Fibroblast of lung (primary cell): ENCODE results near the gene PCSK5. TPM values are rescaled to one million over a fixed set of nuclear protein-coding genes. Genes with fewer than 3 reads are reported as not detected.

Source experiments
- DNase-seq, 2 donors: peaks; one replicate each; pipeline versions ENCODE4 v3.0.0 to v3.0.0-alpha.2; 2010; ENCODE audit warnings: low read depth in 2 of 2
- H2AFZ ChIP-seq: 2 replicates; pipeline ENCODE4 v1.5.1; 2012; ENCODE audit warnings: low read length, control low read depth, inconsistent platforms
- H3K27ac ChIP-seq: 2 replicates; pipeline ENCODE4 v1.5.1; 2011; ENCODE audit warnings: low read length, control low read depth; ENCODE audit not compliant: insufficient read depth
- H3K27me3 ChIP-seq: 2 replicates; pipeline ENCODE4 v1.5.1; 2011; ENCODE audit warnings: mild to moderate bottlenecking, low read length; ENCODE audit not compliant: control insufficient read depth, insufficient read depth
- H3K36me3 ChIP-seq: 2 replicates; pipeline ENCODE4 v1.5.1; 2011; ENCODE audit warnings: low read length; ENCODE audit not compliant: control insufficient read depth, insufficient read depth
- H3K4me1 ChIP-seq: 2 replicates; pipeline ENCODE4 v1.5.1; 2011; ENCODE audit warnings: low read length; ENCODE audit not compliant: control insufficient read depth, insufficient read depth; ENCODE audit errors: extremely low read depth
- H3K4me2 ChIP-seq: 2 replicates; pipeline ENCODE4 v1.5.1; 2011; ENCODE audit warnings: low read length, control low read depth; ENCODE audit not compliant: insufficient read depth; ENCODE audit errors: extremely low read depth
- H3K4me3 ChIP-seq, 4 experiments: fragments of 200-600 bp in 1 of 4; sonication (generic) in 1 of 4; replicated peaks in 1 of 4; 2 replicates each; pipeline ENCODE4 v1.5.1; 2011 to 2016; ENCODE audit warnings: low read length in 4 of 4, low read depth in 3 of 4, mild to moderate bottlenecking in 3 of 4, control low read depth in 2 of 4, inconsistent platforms in 1 of 4, mixed read lengths in 1 of 4; ENCODE audit not compliant: insufficient read depth in 1 of 4; ENCODE audit errors: control extremely low read depth in 1 of 4
- H3K79me2 ChIP-seq: 2 replicates; pipeline ENCODE4 v1.5.1; 2012; ENCODE audit warnings: mild to moderate bottlenecking, low read length, inconsistent platforms; ENCODE audit not compliant: control insufficient read depth, insufficient read depth
- H3K9ac ChIP-seq: 2 replicates; pipeline ENCODE4 v1.5.1; 2011; ENCODE audit warnings: mild to moderate bottlenecking, low read length, control low read depth; ENCODE audit not compliant: insufficient read depth
- H3K9me3 ChIP-seq: 2 replicates; pipeline ENCODE4 v1.5.1; 2012; ENCODE audit warnings: low read depth, low read length; ENCODE audit not compliant: control insufficient read depth, insufficient read depth
- H4K20me1 ChIP-seq: 2 replicates; pipeline ENCODE4 v1.5.1; 2011; ENCODE audit warnings: low read length; ENCODE audit not compliant: control insufficient read depth, insufficient read depth; ENCODE audit errors: extremely low read depth
- CTCF ChIP-seq, 2 donors: IDR thresholded peaks in 1 of 2; conservative IDR thresholded peaks in 1 of 2; 1 replicate in 1 of 2; 2 replicates in 1 of 2; pipeline ENCODE4 v1.5.1; 2011 to 2012; ENCODE audit warnings: low read length in 2 of 2, control low read depth in 1 of 2, inconsistent platforms in 1 of 2, low read depth in 1 of 2, mild to moderate bottlenecking in 1 of 2
- EZH2 ChIP-seq: IDR thresholded peaks from 2 replicates; pipeline ENCODE4 v1.5.1; 2012; ENCODE audit warnings: low read length, control low read depth, mild to moderate bottlenecking; ENCODE audit errors: missing control alignments
- polyA plus RNA-seq, 2 donors: library from polyadenylated mRNA; depleted of rRNA in 1 of 2; stranded (reverse) in 1 of 2; unstranded in 1 of 2; fragments of >200 nt; gene quantifications; 2 replicates each; pipeline ENCODE4 v1.2.1, GENCODE V29; 2011 to 2012; ENCODE audit warnings: missing spikeins in 1 of 2
- total RNA-seq: library from RNA; depleted of rRNA; stranded (reverse); fragments of >200 nt; gene quantifications from 2 replicates; pipeline ENCODE4 v1.2.1, GENCODE V29; 2014

PCSK5 gene
- total and polyA plus RNA-seq, 2 donors (not counting 1 experiment from before 2014, with no cell fraction given) = 3.1 to 4.8 TPM

GRCh38 chr9:75957116-75957515 is 66.6 kb downstream of the PCSK5 start:
- Histone ChIP-seq H4K20me1 (no peaks in the 10 kb centered on the region), H3K4me2 (no peak overlapping the region), H3K4me1 (no peaks in the 10 kb centered on the region), H2AFZ (no peak overlapping the region), H3K4me3 (no peak overlapping the region), H3K9me3 (no peaks in the 10 kb centered on the region), H3K9ac (no peak overlapping the region), H3K27me3 (no peaks in the 10 kb centered on the region), H3K27ac (no peak overlapping the region), H3K36me3 (no peaks in the 10 kb centered on the region), H3K79me2 (no peaks in the 10 kb centered on the region)
- DNase-seq = no peak
- TF ChIP-seq CTCF (conservative IDR thresholded peaks at IDR 0.05 in 1 of 2, IDR thresholded peaks at IDR 0.05 in 1 of 2; ENCODE audit: low read depth in 1 of 2, low read length in 2 of 2) = no peak
- TF ChIP-seq EZH2 = no peak

GRCh38 chr9:75958226-75958625 is 67.8 kb downstream of the PCSK5 start:
- H2AFZ ChIP-seq = no peak overlapping the region
- H3K4me2 ChIP-seq = no peak overlapping the region
- no peaks in the 10 kb centered on the region for H3K36me3 ChIP-seq
- no peaks in the 10 kb centered on the region for H3K79me2 ChIP-seq
- H3K9ac ChIP-seq = no peak overlapping the region
- H3K27me3 ChIP-seq = no peaks in the 10 kb centered on the region
- H3K4me1 ChIP-seq = no peaks in the 10 kb centered on the region
- no peak overlapping the region for H3K4me3 ChIP-seq
- DNase-seq = no peak
- no peak for TF ChIP-seq CTCF (conservative IDR thresholded peaks at IDR 0.05 in 1 of 2, IDR thresholded peaks at IDR 0.05 in 1 of 2; ENCODE audit: low read depth in 1 of 2, low read length in 2 of 2)
- TF ChIP-seq EZH2 = no peak
- no peaks in the 10 kb centered on the region for H3K9me3 ChIP-seq
- no peak overlapping the region for H3K27ac ChIP-seq
- H4K20me1 ChIP-seq = no peaks in the 10 kb centered on the region

- H3K9me3 ChIP-seq = no peaks in the 10 kb centered on the region
- H3K36me3 ChIP-seq = no peaks in the 10 kb centered on the region
- TF ChIP-seq EZH2 (no peak), CTCF (conservative IDR thresholded peaks at IDR 0.05 in 1 of 2, IDR thresholded peaks at IDR 0.05 in 1 of 2; ENCODE audit: low read depth in 1 of 2, low read length in 2 of 2) (no peak)
- no peak overlapping the region for H3K4me3 ChIP-seq
- H4K20me1 ChIP-seq = no peaks in the 10 kb centered on the region
- no peak overlapping the region for H3K27ac ChIP-seq
- H3K4me2 ChIP-seq = no peak overlapping the region
- no peaks in the 10 kb centered on the region for H3K27me3 ChIP-seq
- no peak overlapping the region for H2AFZ ChIP-seq
- H3K9ac ChIP-seq = no peak overlapping the region
- no peaks in the 10 kb centered on the region for H3K4me1 ChIP-seq
- no peaks in the 10 kb centered on the region for H3K79me2 ChIP-seq
- DNase-seq = no peak
Measured at GRCh38 chr9:75960551-75960950, 70.1 kb downstream of the PCSK5 start.
